ENCODE data around the gene XG.
A peak's percentile ranks its signal among the peaks of the same experiment; 100 is the strongest.
"Not testable (repeated sequence)": the region's sequence is repeated elsewhere in the genome, so short reads cannot be mapped to it uniquely, and the experiment has no call there.

XG gene

DNA sequence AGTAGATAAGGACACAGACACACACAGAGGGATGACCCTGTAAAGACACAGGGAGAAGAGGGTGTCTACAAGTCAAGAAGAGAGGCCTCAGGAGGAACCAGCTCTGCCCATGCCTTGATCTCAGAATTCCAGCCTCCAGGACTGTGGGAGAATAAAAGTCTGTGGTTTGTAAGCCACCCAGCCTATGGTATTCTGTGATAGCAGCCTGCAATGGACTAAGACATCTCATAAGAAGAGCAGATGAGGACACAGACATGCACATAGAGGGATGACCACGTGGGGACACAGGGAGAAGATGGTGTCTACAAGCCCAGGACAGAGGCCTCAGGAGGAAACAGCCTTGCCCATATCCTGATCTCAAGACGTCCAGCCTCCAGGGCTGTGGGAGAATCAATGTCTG lies 9.4 kb downstream of the XG start:
- no peaks in the 10 kb centered on the region for H3K4me1 ChIP-seq (ENCODE audit: control insufficient read depth, insufficient read depth, low read length)
- no peak overlapping the region for H3K27ac ChIP-seq (ENCODE audit: low read depth, low read length)
- H3K9me3 ChIP-seq (ENCODE audit: control insufficient read depth, insufficient read depth, low read depth, low read length) = no peaks in the 10 kb centered on the region
- H3K4me3 ChIP-seq (ENCODE audit: low read depth, low read length) = no peak overlapping the region
- no peaks in the 10 kb centered on the region for H3K27me3 ChIP-seq (ENCODE audit: control insufficient read depth, insufficient read depth, low read length)
- H3K36me3 ChIP-seq (ENCODE audit: control insufficient read depth, insufficient read depth, low read length) = no peaks in the 10 kb centered on the region
- H3K9ac ChIP-seq (ENCODE audit: low read length) = no peak overlapping the region

GRCh38 chrX:2762671-2763070 lies 10.8 kb downstream of the XG start:
- H3K4me3 ChIP-seq (ENCODE audit: low read depth, low read length); H3K27ac ChIP-seq (ENCODE audit: low read depth, low read length); H3K4me1 ChIP-seq (ENCODE audit: control insufficient read depth, insufficient read depth, low read length); H3K36me3 ChIP-seq (ENCODE audit: control insufficient read depth, insufficient read depth, low read length); H3K27me3 ChIP-seq (ENCODE audit: control insufficient read depth, insufficient read depth, low read length); H3K9me3 ChIP-seq (ENCODE audit: control insufficient read depth, insufficient read depth, low read depth, low read length); H3K9ac ChIP-seq (ENCODE audit: low read length): not testable (repeated sequence)

DNA sequence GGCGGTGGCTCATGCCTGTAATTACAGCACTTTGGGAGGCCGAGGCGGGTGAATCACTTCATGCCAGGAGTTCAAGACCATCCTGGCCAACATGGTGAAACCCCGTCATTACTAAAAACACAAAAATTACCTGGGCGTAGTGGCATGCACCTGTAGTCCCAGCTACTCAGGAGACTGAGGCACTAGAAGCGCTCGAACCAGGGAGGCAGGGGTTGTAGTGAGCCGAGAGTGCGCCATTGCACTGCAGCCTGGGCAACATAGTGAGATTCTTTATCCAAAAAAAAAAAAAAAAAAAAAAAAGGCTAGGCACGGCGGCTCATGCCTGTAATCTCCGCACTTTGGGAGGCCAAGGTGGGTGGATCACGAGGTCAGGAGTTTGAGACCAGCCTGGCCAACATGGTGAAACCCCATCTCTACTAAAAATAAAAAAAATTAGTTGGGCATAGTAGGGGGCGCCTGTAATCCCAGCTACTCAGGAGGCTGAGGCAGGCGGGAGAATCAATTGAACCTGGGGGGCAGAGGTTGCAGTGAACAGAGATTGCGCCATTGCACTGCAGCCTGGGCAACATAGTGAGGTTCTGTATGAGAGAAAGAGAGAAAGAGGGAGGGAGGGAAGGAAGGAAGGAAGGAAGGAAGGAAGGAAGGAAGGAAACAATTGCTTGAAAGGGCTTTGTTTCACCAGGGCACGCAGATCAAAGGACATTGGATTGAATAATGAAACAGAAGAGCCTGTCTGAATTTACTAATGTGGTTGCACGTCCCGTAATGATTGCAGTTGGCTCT lies 13.1 kb downstream of the XG start:
- not testable (repeated sequence) for H3K9me3 ChIP-seq (ENCODE audit: control insufficient read depth, insufficient read depth, low read depth, low read length); H3K4me3 ChIP-seq (ENCODE audit: low read depth, low read length); H3K9ac ChIP-seq (ENCODE audit: low read length); H3K27ac ChIP-seq (ENCODE audit: low read depth, low read length); H3K27me3 ChIP-seq (ENCODE audit: control insufficient read depth, insufficient read depth, low read length); H3K36me3 ChIP-seq (ENCODE audit: control insufficient read depth, insufficient read depth, low read length)
- H3K4me1 ChIP-seq (ENCODE audit: control insufficient read depth, insufficient read depth, low read length) = peaks cover 13% of the 10 kb centered on the region

GRCh38 chrX:2765549-2765830 lies 13.7 kb downstream of the XG start:
- Histone ChIP-seq H3K9me3 (ENCODE audit: control insufficient read depth, insufficient read depth, low read depth, low read length) (peaks cover 6% of the 10 kb centered on the region; the same call in 1 of the 2 replicates), H3K27me3 (ENCODE audit: control insufficient read depth, insufficient read depth, low read length) (no peaks in the 10 kb centered on the region), H3K4me1 (ENCODE audit: control insufficient read depth, insufficient read depth, low read length) (peaks cover 13% of the 10 kb centered on the region)

DNA sequence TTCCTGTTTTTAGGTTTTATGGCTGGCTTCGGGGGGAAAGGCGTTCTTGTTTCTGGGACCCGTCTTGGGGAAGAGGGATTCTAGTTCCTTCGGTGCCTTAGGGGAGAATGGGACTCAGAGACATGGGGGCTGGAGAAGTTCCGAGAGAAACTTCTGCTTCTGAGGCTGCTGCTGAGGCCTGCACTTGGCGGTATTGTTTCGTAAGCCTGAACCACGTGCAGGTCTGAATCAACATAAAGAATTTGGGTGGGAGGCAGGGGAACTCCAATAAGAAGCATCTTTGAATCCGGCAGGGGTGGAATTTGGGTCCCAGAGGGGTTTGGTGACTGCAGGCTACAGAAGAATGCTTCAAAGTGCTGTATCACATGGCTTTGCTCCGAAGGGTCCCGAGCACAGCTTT lies 15.1 kb downstream of the XG start:
- H3K27me3 ChIP-seq (ENCODE audit: control insufficient read depth, insufficient read depth, low read length) = no peaks in the 10 kb centered on the region
- H3K36me3 ChIP-seq (ENCODE audit: control insufficient read depth, insufficient read depth, low read length) = no peaks in the 10 kb centered on the region
- peaks cover 13% of the 10 kb centered on the region for H3K4me1 ChIP-seq (ENCODE audit: control insufficient read depth, insufficient read depth, low read length)
- peaks cover 6% of the 10 kb centered on the region; the same call in 1 of the 2 replicates for H3K9me3 ChIP-seq (ENCODE audit: control insufficient read depth, insufficient read depth, low read depth, low read length)
- no peak overlapping the region for H3K9ac ChIP-seq (ENCODE audit: low read length)
- no peak overlapping the region for H3K4me3 ChIP-seq (ENCODE audit: low read depth, low read length)
- H3K27ac ChIP-seq (ENCODE audit: low read depth, low read length) = no peak overlapping the region

More at GRCh38 chrX:2765549-2765830, 13.7 kb downstream of the XG start:
- no peaks in the 10 kb centered on the region for H3K36me3 ChIP-seq (ENCODE audit: control insufficient read depth, insufficient read depth, low read length)
- no peak overlapping the region for H3K4me3 ChIP-seq (ENCODE audit: low read depth, low read length)
- no peak overlapping the region for H3K27ac ChIP-seq (ENCODE audit: low read depth, low read length)
- no peak overlapping the region for H3K9ac ChIP-seq (ENCODE audit: low read length)

- Histone ChIP-seq H3K4me3 (ENCODE audit: low read depth, low read length) (no peak overlapping the region), H3K36me3 (ENCODE audit: control insufficient read depth, insufficient read depth, low read length) (no peaks in the 10 kb centered on the region), H3K9ac (ENCODE audit: low read length) (peak overlapping the region; percentile 2), H3K4me1 (ENCODE audit: control insufficient read depth, insufficient read depth, low read length) (peaks cover 13% of the 10 kb centered on the region), H3K9me3 (ENCODE audit: control insufficient read depth, insufficient read depth, low read depth, low read length) (peaks cover 6% of the 10 kb centered on the region; the same call in 1 of the 2 replicates), H3K27ac (ENCODE audit: low read depth, low read length) (no peak overlapping the region), H3K27me3 (ENCODE audit: control insufficient read depth, insufficient read depth, low read length) (no peaks in the 10 kb centered on the region)
Measured at GRCh38 chrX:2767631-2768455, 16.0 kb downstream of the XG start.

GRCh38 chrX:2769615-2770014 lies 17.8 kb downstream of the XG start:
- H3K9me3 ChIP-seq (ENCODE audit: control insufficient read depth, insufficient read depth, low read depth, low read length) = peaks cover 13% of the 10 kb centered on the region
- H3K27me3 ChIP-seq (ENCODE audit: control insufficient read depth, insufficient read depth, low read length) = no peaks in the 10 kb centered on the region
- no peak overlapping the region for H3K9ac ChIP-seq (ENCODE audit: low read length)
- H3K4me3 ChIP-seq (ENCODE audit: low read depth, low read length) = no peak overlapping the region
- H3K4me1 ChIP-seq (ENCODE audit: control insufficient read depth, insufficient read depth, low read length) = peaks cover 13% of the 10 kb centered on the region
- H3K36me3 ChIP-seq (ENCODE audit: control insufficient read depth, insufficient read depth, low read length) = no peaks in the 10 kb centered on the region
- H3K27ac ChIP-seq (ENCODE audit: low read depth, low read length) = no peak overlapping the region

DNA sequence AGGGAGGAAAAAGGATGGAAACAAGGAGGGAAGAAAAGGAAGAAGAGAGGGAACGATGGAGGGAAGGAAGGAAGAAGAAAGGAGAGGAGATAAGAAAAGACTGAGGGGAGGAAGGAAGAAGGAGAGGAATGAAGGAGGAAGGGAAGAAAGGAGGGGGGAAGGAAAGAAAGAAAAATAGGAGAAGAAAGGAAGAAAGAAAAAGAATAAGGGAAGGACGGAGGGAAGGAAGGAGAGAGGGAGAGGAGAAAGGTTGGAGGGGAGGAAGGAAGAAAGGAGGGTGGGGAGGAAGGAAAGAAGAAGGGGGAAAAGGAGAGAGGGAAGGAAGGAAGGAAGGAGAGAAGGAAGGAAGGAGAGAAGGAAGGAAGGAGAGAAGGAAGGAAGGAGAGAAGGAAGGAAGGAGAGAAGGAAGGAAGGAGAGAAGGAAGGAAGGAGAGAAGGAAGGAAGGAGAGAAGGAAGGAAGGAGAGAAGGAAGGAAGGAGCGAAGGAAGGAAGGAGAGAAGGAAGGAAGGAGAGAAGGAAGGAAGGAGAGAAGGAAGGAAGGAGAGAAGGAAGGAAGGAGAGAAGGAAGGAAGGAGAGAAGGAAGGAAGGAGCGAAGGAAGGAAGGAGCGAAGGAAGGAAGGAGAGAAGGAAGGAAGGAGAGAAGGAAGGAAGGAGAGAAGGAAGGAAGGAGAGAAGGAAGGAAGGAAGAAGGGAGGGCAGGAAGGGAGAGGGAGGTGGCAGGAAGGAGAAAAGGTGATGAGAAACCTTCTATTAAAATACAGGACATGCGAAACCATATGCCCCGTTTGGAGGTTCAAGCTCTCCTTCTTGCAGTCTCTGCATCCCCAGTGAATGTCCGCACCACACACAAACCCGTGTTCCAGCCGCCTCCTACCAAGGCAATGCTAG lies 21.6 kb downstream of the XG start:
- peaks cover 21% of the 10 kb centered on the region for H3K9me3 ChIP-seq (ENCODE audit: control insufficient read depth, insufficient read depth, low read depth, low read length)
- H3K4me3 ChIP-seq (ENCODE audit: low read depth, low read length); H3K27ac ChIP-seq (ENCODE audit: low read depth, low read length); H3K27me3 ChIP-seq (ENCODE audit: control insufficient read depth, insufficient read depth, low read length); H3K9ac ChIP-seq (ENCODE audit: low read length); H3K36me3 ChIP-seq (ENCODE audit: control insufficient read depth, insufficient read depth, low read length); H3K4me1 ChIP-seq (ENCODE audit: control insufficient read depth, insufficient read depth, low read length): not testable (repeated sequence)

- Histone ChIP-seq H3K27me3 (ENCODE audit: control insufficient read depth, insufficient read depth, low read length) (no peaks in the 10 kb centered on the region), H3K4me3 (ENCODE audit: low read depth, low read length) (no peak overlapping the region), H3K36me3 (ENCODE audit: control insufficient read depth, insufficient read depth, low read length) (no peaks in the 10 kb centered on the region), H3K9ac (ENCODE audit: low read length) (no peak overlapping the region), H3K9me3 (ENCODE audit: control insufficient read depth, insufficient read depth, low read depth, low read length) (peaks cover 21% of the 10 kb centered on the region), H3K27ac (ENCODE audit: low read depth, low read length) (no peak overlapping the region), H3K4me1 (ENCODE audit: control insufficient read depth, insufficient read depth, low read length) (peaks cover 5% of the 10 kb centered on the region; the same call in 1 of the 2 replicates)
Measured at GRCh38 chrX:2774057-2774456, 22.2 kb downstream of the XG start.

DNA sequence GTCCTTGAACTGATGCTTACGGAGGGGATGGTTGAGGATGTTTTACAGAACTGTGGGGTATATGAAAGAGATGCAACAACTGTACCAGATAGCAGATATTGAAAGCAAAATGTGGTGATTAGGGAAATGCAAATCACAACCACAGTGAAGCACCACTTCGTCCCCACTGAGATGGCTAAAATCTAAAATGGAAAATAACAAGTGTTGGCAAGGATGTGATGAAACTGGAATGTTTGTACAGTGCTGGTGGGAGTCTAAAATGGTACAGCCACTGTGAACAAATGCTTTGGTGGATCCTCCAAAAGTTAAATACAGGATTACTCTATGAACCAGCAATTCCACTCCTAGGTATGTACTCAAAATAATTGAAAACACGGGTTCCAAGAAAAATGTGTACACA lies 22.9 kb downstream of the XG start:
- peaks cover 19% of the 10 kb centered on the region for H3K9me3 ChIP-seq (ENCODE audit: control insufficient read depth, insufficient read depth, low read depth, low read length)
- H3K4me1 ChIP-seq (ENCODE audit: control insufficient read depth, insufficient read depth, low read length) = peaks cover 5% of the 10 kb centered on the region; the same call in 1 of the 2 replicates
- H3K27ac ChIP-seq (ENCODE audit: low read depth, low read length) = no peak overlapping the region
- H3K9ac ChIP-seq (ENCODE audit: low read length) = no peak overlapping the region
- no peaks in the 10 kb centered on the region for H3K27me3 ChIP-seq (ENCODE audit: control insufficient read depth, insufficient read depth, low read length)
- H3K36me3 ChIP-seq (ENCODE audit: control insufficient read depth, insufficient read depth, low read length) = no peaks in the 10 kb centered on the region
- no peak overlapping the region for H3K4me3 ChIP-seq (ENCODE audit: low read depth, low read length)

Measured in HUES6 (cell line).